MCF 10A (cell line): ENCODE results near the gene ZFP1. TPM values are rescaled to one million over a fixed set of nuclear protein-coding genes. Genes with fewer than 3 reads are reported as not detected.

ENCODE experiments used
- BruUV-seq: library from RNA; stranded (reverse); fragments of 400-500 nt; replicated peaks from 2 replicates; lab custom pipeline; 2021; lab: Mats Ljungman, UMichigan
- CTCF ChIA-PET: fragments of 300-600 bp; sonication (Branson Sonifier 250); formaldehyde crosslinking; extraction: SDS; loops from one replicate; lab custom pipeline; 2021; ENCODE audit warnings: antibody characterized with exemption, inconsistent platforms; lab: Yijun Ruan, JAX
- POLR2A ChIA-PET: fragments of 300-600, 350-650 bp; sonication (Branson Sonifier 250); formaldehyde crosslinking; extraction: SDS; loops from one replicate; lab custom pipeline; 2020; ENCODE audit warnings: antibody characterized with exemption, inconsistent platforms; lab: Yijun Ruan, JAX
- DNase-seq: peaks from one replicate; pipeline ENCODE4 v3.0.0-alpha.2; 2018; ENCODE audit not compliant: unreplicated experiment
- H3K27ac Mint-ChIP-seq: one replicate; pipeline ENCODE4 v1.8.0; 2022; ENCODE audit warnings: mild to moderate bottlenecking, low read depth, mixed read lengths; ENCODE audit not compliant: unreplicated experiment
- H3K27me3 Mint-ChIP-seq: one replicate; pipeline ENCODE4 v1.8.0; 2022; ENCODE audit warnings: mixed read lengths; ENCODE audit not compliant: insufficient read depth, unreplicated experiment
- H3K36me3 Mint-ChIP-seq: one replicate; pipeline ENCODE4 v1.8.0; 2022; ENCODE audit warnings: mild to moderate bottlenecking, moderate library complexity, mixed read lengths; ENCODE audit not compliant: insufficient read depth, unreplicated experiment
- H3K4me1 Mint-ChIP-seq: one replicate; pipeline ENCODE4 v1.8.0; 2022; ENCODE audit warnings: mixed read lengths; ENCODE audit not compliant: insufficient read depth, unreplicated experiment
- H3K4me3 Mint-ChIP-seq: one replicate; pipeline ENCODE4 v1.8.0; 2022; ENCODE audit warnings: mild to moderate bottlenecking, moderate library complexity, mixed read lengths; ENCODE audit not compliant: unreplicated experiment
- H3K9me3 Mint-ChIP-seq: one replicate; pipeline ENCODE4 v1.8.0; 2022; ENCODE audit warnings: mixed read lengths; ENCODE audit not compliant: unreplicated experiment
- intact Hi-C: fragments of 100-400 bp; cut with micrococcal nuclease; formaldehyde crosslinking; loops from 2 replicates; pipeline ENCODE4 v1.14.1; 2022
- total RNA-seq: library from RNA; stranded (reverse); gene quantifications from 2 replicates; pipeline ENCODE4 v1.2.3, GENCODE V29; 2022
- TF ChIP-seq, protein P1 (sequence below): fragments of 200-600 bp; IDR thresholded peaks from one replicate; pipeline ENCODE4 v1.8.0; 2022; ENCODE audit warnings: antibody characterized with exemption, mild to moderate bottlenecking; ENCODE audit not compliant: unreplicated experiment

Gene ZFP1
- total RNA-seq, 1 experiment from 2014 or later, result 14.0 TPM

GRCh38 chr16:75108792-75109731 lies 39.3 kb upstream of the ZFP1 start:
- H3K9me3 Mint-ChIP-seq, result peaks cover 4% of the 10 kb centered on the region
- ChIA-PET CTCF (interaction anchor here (0.8 to 6.3 kb wide), 12 partner anchors 7 to 294 kb away, joined by 3 to 199 read pairs (median 8); partner anchors contain the start of gene ZNRF1), POLR2A (interaction anchor here (0.6 to 4.4 kb wide), 13 partner anchors 11 to 737 kb away, joined by 3 to 71 read pairs (median 6); partner anchors contain the start of genes WDR59, ZFP1 and ZNRF1)
- peak overlapping the region; percentile 76 for H3K27ac Mint-ChIP-seq
- peaks cover 29% of the 10 kb centered on the region for H3K4me1 Mint-ChIP-seq
- peak overlapping the region; percentile 61 for H3K4me3 Mint-ChIP-seq
- TF ChIP-seq, protein P1, sequence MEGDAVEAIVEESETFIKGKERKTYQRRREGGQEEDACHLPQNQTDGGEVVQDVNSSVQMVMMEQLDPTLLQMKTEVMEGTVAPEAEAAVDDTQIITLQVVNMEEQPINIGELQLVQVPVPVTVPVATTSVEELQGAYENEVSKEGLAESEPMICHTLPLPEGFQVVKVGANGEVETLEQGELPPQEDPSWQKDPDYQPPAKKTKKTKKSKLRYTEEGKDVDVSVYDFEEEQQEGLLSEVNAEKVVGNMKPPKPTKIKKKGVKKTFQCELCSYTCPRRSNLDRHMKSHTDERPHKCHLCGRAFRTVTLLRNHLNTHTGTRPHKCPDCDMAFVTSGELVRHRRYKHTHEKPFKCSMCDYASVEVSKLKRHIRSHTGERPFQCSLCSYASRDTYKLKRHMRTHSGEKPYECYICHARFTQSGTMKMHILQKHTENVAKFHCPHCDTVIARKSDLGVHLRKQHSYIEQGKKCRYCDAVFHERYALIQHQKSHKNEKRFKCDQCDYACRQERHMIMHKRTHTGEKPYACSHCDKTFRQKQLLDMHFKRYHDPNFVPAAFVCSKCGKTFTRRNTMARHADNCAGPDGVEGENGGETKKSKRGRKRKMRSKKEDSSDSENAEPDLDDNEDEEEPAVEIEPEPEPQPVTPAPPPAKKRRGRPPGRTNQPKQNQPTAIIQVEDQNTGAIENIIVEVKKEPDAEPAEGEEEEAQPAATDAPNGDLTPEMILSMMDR, result no peak
- BruUV-seq, result no TSS peak
- peak; percentile 99 for DNase-seq
- no peaks in the 10 kb centered on the region for H3K27me3 Mint-ChIP-seq
- peaks cover 13% of the 10 kb centered on the region for H3K36me3 Mint-ChIP-seq
- intact Hi-C loops, result no loop called here

DNA sequence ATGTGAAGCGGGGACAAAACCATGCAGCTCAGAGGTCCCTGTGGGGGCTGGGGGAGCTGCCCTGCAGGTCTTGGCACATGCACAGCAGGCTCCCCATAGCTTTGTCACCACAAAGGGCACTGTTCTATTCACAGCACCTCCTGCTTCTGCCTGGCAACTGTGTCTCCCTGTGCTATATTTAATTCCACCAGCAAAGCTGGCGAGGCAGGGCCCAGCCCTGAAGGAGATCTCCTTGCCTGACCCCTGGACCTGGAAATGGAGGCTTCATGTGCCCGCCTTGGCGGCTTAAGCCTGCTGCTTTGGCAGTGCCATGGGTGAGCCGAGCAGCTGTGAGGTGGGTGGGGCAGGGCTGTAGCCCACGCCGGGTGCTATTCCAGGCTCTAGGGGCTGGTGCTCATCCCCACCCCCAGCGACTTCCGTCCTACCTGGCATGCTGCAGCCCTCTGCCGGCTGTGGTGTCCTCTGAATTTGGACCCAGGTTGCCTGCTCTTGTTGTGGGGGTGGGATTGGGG lies 38.5 kb upstream of the ZFP1 start:
- TF ChIP-seq, protein P1, result no peak
- Mint-ChIP-seq H3K27ac (peak overlapping the region; percentile 76), H3K27me3 (no peaks in the 10 kb centered on the region), H3K36me3 (peaks cover 13% of the 10 kb centered on the region), H3K4me3 (peak overlapping the region; percentile 67), H3K4me1 (peaks cover 29% of the 10 kb centered on the region), H3K9me3 (no peaks in the 10 kb centered on the region)
- ChIA-PET POLR2A (interaction anchor here (0.6 to 4.4 kb wide), 12 partner anchors 10 to 738 kb away, joined by 3 to 71 read pairs (median 6); partner anchors contain the start of genes WDR59, ZFP1 and ZNRF1), CTCF (interaction anchor here (0.7 to 6.3 kb wide), 12 partner anchors 8 to 295 kb away, joined by 3 to 199 read pairs (median 10); partner anchors contain the start of gene ZNRF1)
- BruUV-seq, result no TSS peak
- intact Hi-C loops, result loop anchor here (2.0 kb wide), 1 partner anchor 297 kb away; no protein-coding TSS in a partner anchor
- DNase-seq, result peak; percentile 29

- CTCF ChIA-PET, result interaction anchor here (0.5 to 6.3 kb wide), 51 partner anchors 9 to 1738 kb away, joined by 3 to 199 read pairs (median 4); partner anchors contain the start of genes WDR59 and ZNRF1
- intact Hi-C loops, result loop anchor here (1.0 to 2.0 kb wide), 4 partner anchors 113 to 402 kb away; no protein-coding TSS in a partner anchor
- DNase-seq, result peak; percentile 92
- Mint-ChIP-seq H3K27me3 (no peaks in the 10 kb centered on the region), H3K4me3 (peak overlapping the region; percentile 67), H3K9me3 (no peaks in the 10 kb centered on the region), H3K36me3 (peaks cover 18% of the 10 kb centered on the region), H3K27ac (peak overlapping the region; percentile 76), H3K4me1 (peaks cover 29% of the 10 kb centered on the region)
- TF ChIP-seq, protein P1, result peak; percentile 88
- POLR2A ChIA-PET, result interaction anchor here (0.6 to 4.4 kb wide), 9 partner anchors 9 to 214 kb away, joined by 3 to 71 read pairs (median 5); partner anchors contain the start of genes WDR59 and ZNRF1
- BruUV-seq, result no TSS peak
These were observed 37.4 kb upstream of the ZFP1 start for GRCh38 chr16:75110637-75111513.
